ENCODE results near the gene RNF180. TPM values are rescaled to one million over a fixed set of nuclear protein-coding genes. Genes with fewer than 3 reads are reported as not detected.
"Not testable (repeated sequence)": the region's sequence is repeated elsewhere in the genome, so short reads cannot be mapped to it uniquely, and the experiment has no call there.

RNF180 gene
- total RNA-seq, 4 donors from 2014 or later, result 18.8 to 45.4 (median 30.9) TPM

DNA sequence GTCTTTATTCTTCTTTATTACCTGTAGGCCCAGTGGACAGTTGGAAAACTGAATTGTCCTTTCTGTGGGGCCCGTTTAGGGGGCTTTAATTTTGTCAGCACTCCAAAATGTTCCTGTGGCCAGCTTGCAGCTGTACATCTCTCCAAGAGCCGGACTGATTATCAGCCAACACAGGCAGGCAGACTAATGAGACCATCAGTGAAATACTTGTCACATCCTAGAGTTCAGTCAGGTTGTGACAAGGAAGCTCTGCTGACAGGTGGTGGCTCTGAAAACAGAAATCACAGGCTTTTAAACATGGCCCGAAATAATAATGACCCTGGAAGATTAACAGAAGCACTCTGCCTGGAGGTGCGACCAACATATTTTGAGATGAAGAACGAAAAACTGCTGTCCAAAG, 47.9 kb downstream of the RNF180 start:
- TF ChIP-seq, protein P1, sequence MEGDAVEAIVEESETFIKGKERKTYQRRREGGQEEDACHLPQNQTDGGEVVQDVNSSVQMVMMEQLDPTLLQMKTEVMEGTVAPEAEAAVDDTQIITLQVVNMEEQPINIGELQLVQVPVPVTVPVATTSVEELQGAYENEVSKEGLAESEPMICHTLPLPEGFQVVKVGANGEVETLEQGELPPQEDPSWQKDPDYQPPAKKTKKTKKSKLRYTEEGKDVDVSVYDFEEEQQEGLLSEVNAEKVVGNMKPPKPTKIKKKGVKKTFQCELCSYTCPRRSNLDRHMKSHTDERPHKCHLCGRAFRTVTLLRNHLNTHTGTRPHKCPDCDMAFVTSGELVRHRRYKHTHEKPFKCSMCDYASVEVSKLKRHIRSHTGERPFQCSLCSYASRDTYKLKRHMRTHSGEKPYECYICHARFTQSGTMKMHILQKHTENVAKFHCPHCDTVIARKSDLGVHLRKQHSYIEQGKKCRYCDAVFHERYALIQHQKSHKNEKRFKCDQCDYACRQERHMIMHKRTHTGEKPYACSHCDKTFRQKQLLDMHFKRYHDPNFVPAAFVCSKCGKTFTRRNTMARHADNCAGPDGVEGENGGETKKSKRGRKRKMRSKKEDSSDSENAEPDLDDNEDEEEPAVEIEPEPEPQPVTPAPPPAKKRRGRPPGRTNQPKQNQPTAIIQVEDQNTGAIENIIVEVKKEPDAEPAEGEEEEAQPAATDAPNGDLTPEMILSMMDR (IDR thresholded peaks at IDR 0.05), result no peak
- TF ChIP-seq POLR2A (IDR thresholded peaks at IDR 0.05), result no peak
- Histone ChIP-seq H3K9me3 (no peaks in the 10 kb centered on the region), H3K4me3 (no peak overlapping the region), H3K27me3 (no peaks in the 10 kb centered on the region), H3K27ac (no peak overlapping the region), H3K4me1 (no peaks in the 10 kb centered on the region), H3K36me3 (no peaks in the 10 kb centered on the region)
- intact Hi-C loops (cut with DNase I; ENCODE audit: low total_unique reads), result no loop called here
- DNase-seq, result no peak

DNA sequence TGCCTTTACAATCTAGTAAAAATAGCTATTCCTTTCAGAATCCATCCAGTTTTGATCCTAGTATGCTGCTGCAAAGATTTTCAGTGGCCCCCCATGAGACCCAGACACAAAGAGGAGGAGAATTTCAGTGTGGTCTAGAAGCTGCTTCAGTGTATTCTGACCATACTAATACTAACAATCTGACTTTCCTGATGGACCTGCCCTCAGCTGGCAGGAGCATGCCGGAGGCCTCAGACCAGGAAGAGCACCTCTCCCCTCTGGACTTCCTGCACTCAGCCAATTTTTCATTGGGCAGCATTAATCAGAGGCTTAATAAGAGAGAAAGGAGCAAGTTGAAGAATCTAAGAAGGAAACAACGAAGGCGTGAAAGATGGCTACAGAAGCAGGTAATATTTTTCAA, 48.5 kb downstream of the RNF180 start:
- no peak for DNase-seq
- no peaks in the 10 kb centered on the region for H3K4me1 ChIP-seq
- H3K36me3 ChIP-seq, result no peaks in the 10 kb centered on the region
- no peak overlapping the region for H3K27ac ChIP-seq
- no peaks in the 10 kb centered on the region for H3K27me3 ChIP-seq
- H3K4me3 ChIP-seq, result no peak overlapping the region
- no peak for TF ChIP-seq POLR2A (IDR thresholded peaks at IDR 0.05)
- TF ChIP-seq, protein P1 (IDR thresholded peaks at IDR 0.05), result no peak
- intact Hi-C loops (cut with DNase I; ENCODE audit: low total_unique reads), result no loop called here
- H3K9me3 ChIP-seq, result no peaks in the 10 kb centered on the region

DNA sequence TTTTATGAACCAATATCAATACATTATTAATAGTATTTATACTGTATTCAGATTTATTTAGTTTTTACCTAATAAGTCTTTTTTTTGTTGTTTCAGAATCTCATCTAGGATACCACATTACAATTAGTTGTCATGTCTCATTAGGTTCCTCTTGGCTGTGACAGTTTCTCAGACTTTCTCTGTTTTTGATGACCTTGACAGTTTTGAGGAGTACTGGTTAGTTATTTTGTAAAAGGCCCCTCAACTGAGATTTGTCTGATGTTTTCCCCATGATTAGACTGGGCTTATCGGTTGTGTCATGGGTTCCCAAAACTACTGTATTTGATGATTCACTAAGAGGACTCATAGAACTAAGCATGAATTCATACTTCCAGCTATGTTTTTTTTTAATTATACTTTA, 56.3 kb downstream of the RNF180 start:
- Histone ChIP-seq H3K4me3 (no peak overlapping the region), H3K27ac (no peak overlapping the region), H3K9me3 (no peaks in the 10 kb centered on the region), H3K27me3 (no peaks in the 10 kb centered on the region), H3K4me1 (no peaks in the 10 kb centered on the region), H3K36me3 (no peaks in the 10 kb centered on the region)
- no peak for TF ChIP-seq POLR2A (IDR thresholded peaks at IDR 0.05)
- TF ChIP-seq, protein P1 (IDR thresholded peaks at IDR 0.05), result no peak
- no peak for DNase-seq
- intact Hi-C loops (cut with DNase I; ENCODE audit: low total_unique reads), result no loop called here

DNA sequence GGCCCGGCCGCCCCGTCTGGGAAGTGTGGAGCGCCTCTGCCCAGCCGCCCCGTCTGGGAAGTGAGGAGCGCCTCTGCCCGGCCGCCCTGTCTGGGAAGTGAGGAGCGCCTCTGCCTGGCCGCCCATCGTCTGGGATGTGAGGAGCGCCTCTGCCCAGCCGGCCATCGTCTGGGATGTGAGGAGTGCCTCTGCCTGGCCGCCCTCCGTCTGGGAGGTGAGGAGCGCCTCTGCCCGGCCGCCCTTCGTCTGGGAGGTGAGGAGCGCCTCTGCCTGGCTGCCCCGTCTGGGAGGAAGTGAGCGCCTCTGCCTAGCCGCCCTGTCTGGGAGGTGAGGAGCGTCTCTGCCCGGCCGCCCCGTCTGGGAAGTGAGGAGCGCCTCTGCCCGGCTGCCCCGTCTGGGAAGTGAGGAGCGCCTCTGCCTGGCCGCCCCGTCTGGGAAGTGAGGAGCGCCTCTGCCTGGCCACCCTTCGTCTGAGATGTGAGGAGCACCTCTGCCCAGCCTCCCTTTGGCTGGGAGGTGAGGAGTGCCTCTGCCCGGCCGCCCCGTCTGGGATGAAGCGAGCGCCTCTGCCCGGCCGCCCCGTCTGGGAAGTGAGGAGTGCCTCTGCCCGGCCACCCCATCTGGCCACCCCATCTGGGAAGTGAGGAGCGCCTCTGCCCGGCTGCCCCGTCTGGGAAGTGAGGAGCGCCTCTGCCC, 59.8 kb downstream of the RNF180 start:
- H3K4me1 ChIP-seq; H3K36me3 ChIP-seq; H3K27me3 ChIP-seq; intact Hi-C loops (cut with DNase I; ENCODE audit: low total_unique reads); H3K27ac ChIP-seq; H3K9me3 ChIP-seq; DNase-seq; H3K4me3 ChIP-seq: not testable (repeated sequence)

DNA sequence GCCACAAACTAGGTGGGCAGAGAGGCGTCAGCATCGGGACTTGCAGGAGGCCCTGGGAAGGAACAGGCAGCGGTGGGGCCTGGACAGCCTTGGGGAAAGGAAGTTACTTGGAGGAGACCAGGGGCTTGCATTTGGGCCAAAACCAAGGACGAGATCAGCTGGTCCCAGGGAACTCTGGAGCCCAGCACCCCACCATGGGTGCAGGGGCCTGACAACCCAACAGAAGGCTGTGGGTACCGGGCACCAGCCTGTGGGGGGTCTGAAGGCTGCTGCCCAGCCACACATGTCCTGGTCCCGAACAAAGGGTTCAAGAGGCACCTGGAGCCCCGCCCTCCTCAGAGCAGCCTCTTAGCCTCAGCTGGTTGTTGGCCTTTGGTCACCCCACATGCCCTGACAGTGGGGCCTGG, 61.5 kb downstream of the RNF180 start:
- intact Hi-C loops (cut with DNase I; ENCODE audit: low total_unique reads); H3K27me3 ChIP-seq; H3K27ac ChIP-seq; H3K4me1 ChIP-seq; H3K9me3 ChIP-seq; H3K36me3 ChIP-seq; DNase-seq; H3K4me3 ChIP-seq: not testable (repeated sequence)

DNA sequence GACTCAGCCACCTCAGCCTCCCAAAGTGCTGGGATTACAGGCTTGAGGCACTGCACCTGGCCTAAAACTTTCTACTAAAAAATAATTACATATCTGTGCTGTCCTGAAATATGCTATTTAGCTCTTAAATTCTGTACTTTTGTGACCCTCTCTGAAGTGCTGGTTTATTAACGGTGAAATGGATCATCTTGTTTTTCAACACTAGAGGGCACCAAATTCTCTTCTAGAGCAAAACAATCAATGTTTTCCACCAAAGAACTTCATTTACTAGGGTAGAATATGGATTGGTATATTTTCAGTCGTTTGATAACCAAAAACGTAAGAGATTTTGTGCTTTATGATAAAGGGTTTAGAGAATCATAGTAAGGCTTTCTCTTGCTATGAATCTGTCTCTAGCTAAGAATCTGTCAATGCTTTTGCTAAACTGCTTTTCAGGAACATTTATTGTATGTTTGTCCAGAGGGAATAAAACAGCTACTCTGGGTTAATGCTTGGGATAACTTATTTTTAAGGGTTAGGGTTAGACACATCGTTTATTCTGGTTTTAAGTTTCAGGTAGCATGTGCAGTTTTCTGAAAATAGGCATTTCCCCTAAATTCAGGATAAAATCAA, 63.6 kb downstream of the RNF180 start:
- intact Hi-C loops (cut with DNase I; ENCODE audit: low total_unique reads), result no loop called here
- H3K4me1 ChIP-seq, result no peaks in the 10 kb centered on the region
- no peaks in the 10 kb centered on the region for H3K9me3 ChIP-seq
- H3K36me3 ChIP-seq, result no peaks in the 10 kb centered on the region
- no peak overlapping the region for H3K4me3 ChIP-seq
- TF ChIP-seq, protein P1 (IDR thresholded peaks at IDR 0.05), result peak; percentile 31 to 40 (median 35)
- no peak for TF ChIP-seq POLR2A (IDR thresholded peaks at IDR 0.05)
- H3K27me3 ChIP-seq, result no peaks in the 10 kb centered on the region
- no peak for DNase-seq
- H3K27ac ChIP-seq, result no peak overlapping the region
